ENCODE data around the gene ANAPC1.
"Not testable (repeated sequence)": the region's sequence is repeated elsewhere in the genome, so short reads cannot be mapped to it uniquely, and the experiment has no call there.

- TF ChIP-seq, protein P1, sequence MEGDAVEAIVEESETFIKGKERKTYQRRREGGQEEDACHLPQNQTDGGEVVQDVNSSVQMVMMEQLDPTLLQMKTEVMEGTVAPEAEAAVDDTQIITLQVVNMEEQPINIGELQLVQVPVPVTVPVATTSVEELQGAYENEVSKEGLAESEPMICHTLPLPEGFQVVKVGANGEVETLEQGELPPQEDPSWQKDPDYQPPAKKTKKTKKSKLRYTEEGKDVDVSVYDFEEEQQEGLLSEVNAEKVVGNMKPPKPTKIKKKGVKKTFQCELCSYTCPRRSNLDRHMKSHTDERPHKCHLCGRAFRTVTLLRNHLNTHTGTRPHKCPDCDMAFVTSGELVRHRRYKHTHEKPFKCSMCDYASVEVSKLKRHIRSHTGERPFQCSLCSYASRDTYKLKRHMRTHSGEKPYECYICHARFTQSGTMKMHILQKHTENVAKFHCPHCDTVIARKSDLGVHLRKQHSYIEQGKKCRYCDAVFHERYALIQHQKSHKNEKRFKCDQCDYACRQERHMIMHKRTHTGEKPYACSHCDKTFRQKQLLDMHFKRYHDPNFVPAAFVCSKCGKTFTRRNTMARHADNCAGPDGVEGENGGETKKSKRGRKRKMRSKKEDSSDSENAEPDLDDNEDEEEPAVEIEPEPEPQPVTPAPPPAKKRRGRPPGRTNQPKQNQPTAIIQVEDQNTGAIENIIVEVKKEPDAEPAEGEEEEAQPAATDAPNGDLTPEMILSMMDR (IDR thresholded peaks at IDR 0.05; ENCODE audit: insufficient read depth, low read length, poor library complexity, severe bottlenecking), result not testable (repeated sequence)
- TF ChIP-seq EZH2phosphoT487 (conservative IDR thresholded peaks at IDR 0.05; ENCODE audit: low read length), result not testable (repeated sequence)
Measured at GRCh38 chr2:111747410-111748115, 136.4 kb downstream of the ANAPC1 start.
